Esophagus (tissue), 2 donors: ENCODE results near the gene CLEC18A. TPM values are rescaled to one million over a fixed set of nuclear protein-coding genes. Genes with fewer than 3 reads are reported as not detected.
"Not testable (repeated sequence)": the region's sequence is repeated elsewhere in the genome, so short reads cannot be mapped to it uniquely, and the experiment has no call there.

Source experiments
- H3K27ac ChIP-seq, 2 donors: one replicate each; pipeline ENCODE4 v1.5.1; 2013; ENCODE audit warnings: low read depth in 2 of 2, mild to moderate bottlenecking in 2 of 2, inconsistent platforms in 1 of 2, low read length in 1 of 2, moderate library complexity in 1 of 2
- H3K27me3 ChIP-seq, 2 donors: one replicate each; pipeline ENCODE4 v1.6.1; 2013; ENCODE audit warnings: low read length in 2 of 2, control low read depth in 1 of 2, mild to moderate bottlenecking in 1 of 2; ENCODE audit not compliant: insufficient read depth in 2 of 2, control insufficient read depth in 1 of 2
- H3K36me3 ChIP-seq, 2 donors: one replicate each; pipeline ENCODE4 v1.6.1; 2013; ENCODE audit warnings: low read length in 1 of 2; ENCODE audit not compliant: control insufficient read depth in 2 of 2, insufficient read depth in 2 of 2
- H3K4me1 ChIP-seq, 2 donors: one replicate each; pipeline ENCODE4 v1.6.1; 2013; ENCODE audit warnings: low read length in 1 of 2; ENCODE audit not compliant: control insufficient read depth in 2 of 2, insufficient read depth in 2 of 2
- H3K4me3 ChIP-seq, 2 donors: one replicate each; pipeline ENCODE4 v1.5.1; 2013; ENCODE audit warnings: low read length in 2 of 2, mild to moderate bottlenecking in 2 of 2, low read depth in 1 of 2, moderate library complexity in 1 of 2
- H3K9me3 ChIP-seq, 2 donors: one replicate each; pipeline ENCODE4 v1.6.1; 2013; ENCODE audit warnings: mild to moderate bottlenecking in 2 of 2, low read depth in 1 of 2, low read length in 1 of 2, moderate library complexity in 1 of 2; ENCODE audit not compliant: control insufficient read depth in 2 of 2, insufficient read depth in 1 of 2
- WGBS, 2 donors: extraction: QIAGEN DNeasy Blood & Tissue Kit; methylation state at CpG; one replicate each; pipeline ENCODE4 v1.1.7; 2013; 5-methylcytosine and 5-hydroxymethylcytosine counted together
- polyA plus RNA-seq, 2 donors: library from polyadenylated mRNA; stranded (reverse); fragments of 200-250 nt; gene quantifications; one replicate each; pipeline ENCODE4 v1.2.3, GENCODE V29; 2013
- donor health status: healthy with polysubstance abuse.
- donor health status: Bipolar disorder and iron deficiency.

CLEC18A gene
- polyA plus RNA-seq, 2 donors, result 0.92 to 1.4 TPM

DNA sequence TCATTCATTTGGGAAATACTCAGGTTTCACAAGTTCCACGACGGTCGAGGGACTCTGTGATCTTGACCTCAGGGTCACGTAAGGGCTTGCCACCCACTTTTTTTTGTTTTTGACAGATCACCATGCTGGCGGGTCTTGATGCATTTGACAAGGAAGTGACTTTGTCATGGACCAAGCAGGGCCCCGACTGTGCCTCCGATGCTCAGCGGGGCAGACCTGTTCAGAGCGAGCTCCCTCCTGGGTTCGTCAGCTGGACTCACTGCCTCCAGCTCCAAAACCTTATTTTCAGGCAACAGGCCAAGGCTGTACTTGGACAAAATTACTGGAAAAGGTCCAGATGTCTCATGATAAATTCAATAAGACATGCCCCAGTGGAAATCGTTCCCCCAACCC is 9.0 kb upstream of the CLEC18A start:
- H3K27me3 ChIP-seq, result no peaks in the 10 kb centered on the region
- no peak overlapping the region for H3K27ac ChIP-seq
- no peaks in the 10 kb centered on the region for H3K9me3 ChIP-seq
- no peaks in the 10 kb centered on the region for H3K4me1 ChIP-seq
- H3K4me3 ChIP-seq, result no peak overlapping the region
- 77 to 79% methylated on average over 11 of the region's 11 CpGs for WGBS, 2 donors
- H3K36me3 ChIP-seq, result peaks cover 16 to 34% of the 10 kb centered on the region in 2 donors

DNA sequence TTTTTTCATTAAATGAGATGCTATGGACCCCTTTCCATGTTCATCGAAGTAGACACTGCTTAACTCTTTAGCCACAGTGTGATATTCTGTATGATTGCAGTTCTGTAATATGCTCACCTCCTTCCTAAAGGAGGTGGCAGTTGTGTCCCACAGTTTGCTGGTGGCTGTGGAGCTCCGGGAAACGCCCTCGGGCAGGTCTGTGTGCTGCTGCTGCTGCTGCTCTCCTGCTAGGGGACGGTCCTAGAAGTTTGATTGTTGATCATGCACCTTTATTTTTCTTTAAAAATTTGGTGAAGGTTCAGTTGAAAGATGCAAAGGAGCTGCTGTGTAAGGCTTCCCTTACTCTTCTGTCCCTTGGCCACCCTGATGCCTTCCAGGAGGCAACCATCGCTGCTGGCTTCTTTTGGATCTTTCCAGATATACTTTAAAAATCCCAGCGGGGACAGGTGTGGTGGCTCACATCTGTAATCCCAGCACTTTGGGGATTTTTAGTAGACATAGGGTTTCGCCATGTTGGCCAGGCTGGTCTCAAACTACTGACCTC is 8.4 kb upstream of the CLEC18A start:
- WGBS, 2 donors, result 89% methylated on average over 8 of the region's 8 CpGs
- H3K36me3 ChIP-seq, result peaks cover 16 to 30% of the 10 kb centered on the region in 2 donors
- H3K4me3 ChIP-seq, result no peak overlapping the region
- no peaks in the 10 kb centered on the region for H3K9me3 ChIP-seq
- H3K27me3 ChIP-seq, result no peaks in the 10 kb centered on the region
- no peak overlapping the region for H3K27ac ChIP-seq
- H3K4me1 ChIP-seq, result no peaks in the 10 kb centered on the region

DNA sequence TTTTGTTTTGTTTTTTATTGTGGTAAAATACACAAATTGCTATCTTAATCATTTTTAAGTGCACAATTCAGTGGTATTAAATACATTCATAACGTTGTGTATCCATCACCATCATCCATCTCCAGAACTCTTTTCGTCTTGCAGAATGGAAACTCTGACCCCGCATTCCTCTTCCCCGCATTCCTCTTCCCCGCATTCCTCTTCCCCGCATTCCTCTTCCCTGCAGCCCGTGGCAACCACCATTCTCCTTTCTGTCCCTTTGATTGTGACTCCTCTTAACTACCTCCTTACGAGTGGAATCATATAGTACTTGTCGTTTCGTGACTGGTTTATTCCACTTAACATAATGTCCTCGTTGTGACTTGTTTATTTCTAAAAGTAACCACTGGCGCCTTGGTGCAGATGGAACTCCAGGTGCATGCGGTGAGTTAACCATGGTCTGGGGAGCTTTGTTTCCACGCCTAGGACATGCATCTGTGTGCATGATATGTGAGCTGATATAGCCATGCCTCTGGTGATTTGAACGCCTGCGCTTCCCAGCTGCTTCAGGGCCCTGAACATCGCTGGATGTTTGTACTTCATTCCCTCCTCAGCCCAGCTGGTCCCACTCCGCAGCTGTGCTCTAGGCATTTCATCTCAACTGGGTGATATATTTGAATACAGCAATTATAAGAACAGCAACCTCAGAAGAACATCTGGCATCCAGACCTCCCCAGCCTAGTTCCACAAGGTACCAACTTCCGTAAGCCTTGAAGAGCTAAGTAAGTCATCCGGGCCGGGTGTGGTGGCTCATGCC is 7.7 kb upstream of the CLEC18A start:
- not testable (repeated sequence) for H3K27me3 ChIP-seq, H3K27ac ChIP-seq, H3K9me3 ChIP-seq, H3K4me1 ChIP-seq, H3K4me3 ChIP-seq
- peaks cover 16 to 28% of the 10 kb centered on the region in 2 donors for H3K36me3 ChIP-seq
- 73 to 81% methylated on average over 15 of the region's 21 CpGs for WGBS, 2 donors

DNA sequence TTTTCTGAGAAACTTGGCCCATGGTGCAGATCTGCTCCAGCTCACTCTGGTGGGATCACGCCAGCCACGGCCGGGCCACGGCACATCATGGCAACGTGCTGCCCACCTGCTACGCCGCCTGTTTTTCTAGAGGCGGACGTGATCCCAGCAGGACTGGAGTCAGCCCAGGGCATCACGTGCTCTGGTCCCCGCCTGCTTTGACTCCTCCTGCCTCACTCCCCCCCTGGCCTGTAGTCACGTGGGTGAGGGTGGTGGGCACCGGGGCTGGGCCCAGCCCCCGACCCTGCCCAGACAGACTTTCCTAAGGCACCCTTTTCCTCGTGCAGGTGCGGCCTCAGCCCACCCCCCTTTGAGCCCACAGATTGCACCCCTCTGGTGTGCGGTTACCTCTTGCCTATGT is 723 bp upstream of the CLEC18A start:
- H3K27me3 ChIP-seq, H3K27ac ChIP-seq, H3K36me3 ChIP-seq, H3K4me3 ChIP-seq, H3K9me3 ChIP-seq, H3K4me1 ChIP-seq: not testable (repeated sequence)
- WGBS, 2 donors, result 70% methylated on average over 2 of the region's 17 CpGs; no CpG with 5 or more reads in 1 of the 2 donors

DNA sequence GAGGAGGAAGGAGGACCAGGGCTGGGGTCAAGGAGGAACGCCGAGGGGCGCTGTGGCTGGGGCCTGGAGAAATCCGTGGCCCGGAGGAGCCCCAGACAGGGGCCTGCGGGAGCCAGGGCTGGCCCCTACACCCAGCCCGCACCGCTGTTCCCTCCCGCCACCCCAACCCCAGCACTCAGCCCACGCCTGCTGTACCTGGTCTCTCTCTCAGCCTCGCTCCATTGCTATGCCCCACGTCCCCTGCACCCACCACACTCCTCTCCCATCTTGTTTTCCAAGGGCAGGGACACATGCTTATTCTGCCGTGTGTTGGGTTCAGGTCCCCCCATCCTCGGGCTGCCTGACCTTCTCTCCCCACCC is 518 bp downstream of the CLEC18A start:
- no CpG with 5 or more reads among the region's 14 CpGs for WGBS, 2 donors

DNA sequence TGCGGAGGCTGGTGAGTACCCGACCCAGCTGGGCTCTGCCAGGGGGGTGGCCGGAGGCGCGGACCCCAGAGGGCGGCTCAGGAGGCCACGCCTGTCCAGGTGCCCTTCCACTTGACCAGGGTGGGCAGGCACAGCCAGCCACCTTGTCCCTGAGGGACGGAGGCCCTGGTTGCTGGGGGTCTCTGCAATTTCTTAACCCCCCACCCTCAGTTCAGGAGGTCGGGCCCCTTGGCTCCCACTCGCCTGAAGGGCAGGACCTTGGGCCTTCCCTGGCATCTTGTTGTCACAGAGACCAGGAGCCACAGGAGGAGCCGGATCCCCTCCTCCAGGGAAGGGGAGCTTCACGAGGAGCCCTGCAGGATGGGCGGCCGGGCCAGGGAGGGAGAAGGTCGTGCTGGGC is 982 bp downstream of the CLEC18A start:
- not testable (repeated sequence) for H3K27ac ChIP-seq, H3K9me3 ChIP-seq, H3K4me1 ChIP-seq, H3K4me3 ChIP-seq, H3K36me3 ChIP-seq, H3K27me3 ChIP-seq
- 86 to 90% methylated on average over 4 to 8 of the region's 15 CpGs for WGBS, 2 donors

More for the DNA sequence above, 518 bp downstream of the CLEC18A start:
- not testable (repeated sequence) for H3K27me3 ChIP-seq, H3K4me3 ChIP-seq, H3K4me1 ChIP-seq, H3K9me3 ChIP-seq, H3K36me3 ChIP-seq, H3K27ac ChIP-seq

DNA sequence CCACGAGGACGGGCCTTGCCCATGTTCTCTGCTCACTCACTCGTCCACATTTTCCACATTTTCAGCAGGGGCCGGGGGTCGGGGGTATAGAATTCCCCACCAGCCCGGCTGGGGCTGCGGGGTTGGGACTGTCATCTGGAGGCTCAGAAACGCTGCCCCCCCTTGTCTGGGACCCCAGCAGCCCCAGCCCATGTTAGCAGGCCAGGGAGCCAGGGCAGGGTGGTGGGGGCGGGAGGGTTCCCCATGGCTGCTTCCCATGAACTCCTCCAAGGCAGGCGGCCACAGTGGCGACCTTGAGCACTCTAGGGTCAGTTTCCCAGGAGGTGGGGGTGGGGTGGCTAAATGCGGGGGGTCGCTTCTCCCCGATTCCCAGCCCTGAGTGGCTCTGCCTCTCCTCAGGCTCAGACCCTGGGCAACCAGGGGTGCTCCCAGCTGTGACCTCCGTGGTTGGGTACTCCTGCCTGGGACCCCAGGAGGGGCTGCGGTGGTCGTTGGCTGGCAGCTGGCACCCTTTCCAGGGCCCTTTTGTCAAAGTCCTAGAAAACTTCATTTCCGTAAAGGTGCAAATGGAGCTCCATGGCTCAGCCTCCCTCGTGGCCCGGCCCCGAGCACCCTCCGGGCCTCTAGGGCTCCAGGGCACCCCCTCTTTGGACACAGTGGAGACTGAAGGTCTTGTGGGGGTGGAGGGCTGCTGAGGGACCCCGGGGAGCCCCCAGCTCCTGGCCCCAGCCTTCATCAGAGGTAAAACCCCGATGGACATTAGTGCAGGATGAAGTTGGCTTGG is 1.6 kb downstream of the CLEC18A start:
- not testable (repeated sequence) for H3K4me3 ChIP-seq, H3K9me3 ChIP-seq, H3K36me3 ChIP-seq, H3K27me3 ChIP-seq, H3K27ac ChIP-seq, H3K4me1 ChIP-seq
- 79 to 81% methylated on average over 16 to 18 of the region's 24 CpGs for WGBS, 2 donors

DNA sequence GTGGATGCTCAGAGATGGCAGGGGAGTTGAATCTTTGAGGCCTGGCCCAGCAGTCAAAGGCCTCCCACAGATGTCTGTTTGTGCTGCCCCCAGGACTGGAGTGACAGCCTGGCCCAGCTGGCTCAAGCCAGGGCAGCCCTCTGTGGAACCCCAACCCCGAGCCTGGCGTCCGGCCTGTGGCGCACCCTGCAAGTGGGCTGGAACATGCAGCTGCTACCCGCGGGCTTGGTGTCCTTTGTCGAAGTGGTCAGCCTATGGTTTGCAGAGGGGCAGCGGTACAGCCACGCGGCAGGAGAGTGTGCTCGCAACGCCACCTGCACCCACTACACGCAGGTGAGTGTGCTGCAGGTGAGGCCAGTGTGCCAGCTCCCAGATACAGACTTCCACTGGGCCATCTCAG is 3.1 kb downstream of the CLEC18A start:
- H3K27me3 ChIP-seq, H3K9me3 ChIP-seq, H3K4me1 ChIP-seq, H3K4me3 ChIP-seq, H3K36me3 ChIP-seq, H3K27ac ChIP-seq: not testable (repeated sequence)
- 95 to 99% methylated on average over 11 to 13 of the region's 13 CpGs for WGBS, 2 donors

DNA sequence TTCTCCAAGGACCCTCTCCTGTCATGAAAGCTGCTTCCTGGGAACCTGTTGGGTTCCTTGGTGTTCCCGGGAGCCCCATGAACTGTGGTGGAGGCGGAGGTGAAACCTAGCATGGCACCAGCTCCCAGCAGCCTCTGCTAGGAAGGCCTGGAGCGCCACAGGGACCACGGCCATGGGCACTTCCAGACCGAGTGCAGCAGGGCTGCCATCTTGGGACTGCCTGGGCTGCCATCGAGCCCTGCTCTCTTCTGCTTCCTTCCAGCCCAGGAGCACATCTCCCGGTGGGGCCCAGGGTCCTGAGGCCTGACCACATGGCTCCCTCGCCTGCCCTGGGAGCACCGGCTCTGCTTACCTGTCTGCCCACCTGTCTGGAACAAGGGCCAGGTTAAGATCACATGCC is 12.2 kb downstream of the CLEC18A start:
- 93% methylated on average over 7 of the region's 9 CpGs; no CpG with 5 or more reads in 1 of the 2 donors for WGBS, 2 donors
- not testable (repeated sequence) for H3K27me3 ChIP-seq, H3K9me3 ChIP-seq, H3K27ac ChIP-seq, H3K4me1 ChIP-seq, H3K4me3 ChIP-seq, H3K36me3 ChIP-seq
